Epithelial cell of proximal tubule (primary cell): Measurements from ENCODE around the gene ARL8A. TPM values are rescaled to one million over a fixed set of nuclear protein-coding genes. Genes with fewer than 3 reads are reported as not detected.
"Not testable (repeated sequence)": the region's sequence is repeated elsewhere in the genome, so short reads cannot be mapped to it uniquely, and the experiment has no call there.

Source experiments
- DNase-seq: peaks from one replicate; pipeline ENCODE4 v3.0.0-alpha.2; 2011; ENCODE audit warnings: low read depth
- H3K4me3 ChIP-seq: 2 replicates; pipeline ENCODE4 v1.5.1; 2011; ENCODE audit warnings: low read depth, mild to moderate bottlenecking, low read length
- CTCF ChIP-seq: conservative IDR thresholded peaks from 2 replicates; pipeline ENCODE4 v1.5.1; 2012; ENCODE audit warnings: low read depth, mild to moderate bottlenecking, low read length
- total RNA-seq: library from RNA; depleted of rRNA; stranded (reverse); fragments of >200 nt; gene quantifications from 2 replicates; pipeline ENCODE4 v1.2.3, GENCODE V29; 2015

Gene ARL8A
- total RNA-seq, 1 donor from 2014 or later = 47.0 TPM

GRCh38 chr1:202149566-202149965 is 5.0 kb upstream of the ARL8A start:
- DNase-seq = no peak
- no peak overlapping the region for H3K4me3 ChIP-seq
- TF ChIP-seq CTCF = no peak

- no peak for DNase-seq
- TF ChIP-seq CTCF = no peak
- H3K4me3 ChIP-seq = no peak overlapping the region
Observed at GRCh38 chr1:202148391-202148790, 3.9 kb upstream of the ARL8A start.

- no peak for DNase-seq
- H3K4me3 ChIP-seq = no peak overlapping the region
- TF ChIP-seq CTCF = no peak
Observed at GRCh38 chr1:202146993-202147392, 2.5 kb upstream of the ARL8A start.

- no peak for TF ChIP-seq CTCF
- no peak for DNase-seq
- H3K4me3 ChIP-seq = no peak overlapping the region
Observed at GRCh38 chr1:202146279-202146678, 1.7 kb upstream of the ARL8A start.

GRCh38 chr1:202145744-202146140 is 1.2 kb upstream of the ARL8A start:
- not testable (repeated sequence) for DNase-seq

GRCh38 chr1:202145068-202145743 is 669 bp upstream of the ARL8A start:
- TF ChIP-seq CTCF = no peak
- H3K4me3 ChIP-seq = peak overlapping the region; percentile 96
- DNase-seq = no peak

More at GRCh38 chr1:202145744-202146140, 1.2 kb upstream of the ARL8A start:
- H3K4me3 ChIP-seq = not testable (repeated sequence)

- no peak for TF ChIP-seq CTCF
- peak overlapping the region; percentile 96 for H3K4me3 ChIP-seq
- DNase-seq = no peak
Observed at GRCh38 chr1:202143768-202144401, 652 bp downstream of the ARL8A start.
